GM23248 (cell line): ENCODE measurements around the gene PXDN. TPM values are rescaled to one million over a fixed set of nuclear protein-coding genes. Genes with fewer than 3 reads are reported as not detected.

Experiments used
- DNase-seq: peaks from one replicate; pipeline ENCODE4 v3.0.0-alpha.2; 2015
- H2AFZ ChIP-seq: fragments of 200-600 bp; sonication (generic); 2 replicates; pipeline ENCODE4 v1.6.1; 2016; ENCODE audit warnings: antibody characterized with exemption
- H3F3A ChIP-seq: fragments of 200-600 bp; sonication (generic); 2 replicates; pipeline ENCODE4 v1.6.1; 2016; ENCODE audit warnings: mild to moderate bottlenecking, antibody characterized with exemption, mixed run types; ENCODE audit not compliant: insufficient read depth
- H3K27ac ChIP-seq: fragments of 200-600 bp; sonication (generic); 2 replicates; pipeline ENCODE4 v1.5.1; 2016; ENCODE audit warnings: mild to moderate bottlenecking
- H3K27me3 ChIP-seq: fragments of 200-600 bp; sonication (generic); replicated peaks from 2 replicates; pipeline ENCODE4 v1.6.1; 2016; ENCODE audit warnings: mild to moderate bottlenecking; ENCODE audit not compliant: insufficient read depth
- H3K36me3 ChIP-seq: fragments of 200-600 bp; sonication (generic); 2 replicates; pipeline ENCODE4 v1.6.1; 2016; ENCODE audit warnings: low read depth, mild to moderate bottlenecking
- H3K4me1 ChIP-seq: fragments of 200-600 bp; sonication (generic); 2 replicates; pipeline ENCODE4 v1.6.1; 2016; ENCODE audit warnings: mild to moderate bottlenecking; ENCODE audit not compliant: insufficient read depth
- H3K4me2 ChIP-seq: fragments of 200-600 bp; sonication (generic); one replicate; pipeline ENCODE4 v1.6.1; 2016; ENCODE audit warnings: mild to moderate bottlenecking; ENCODE audit not compliant: unreplicated experiment
- H3K4me3 ChIP-seq: fragments of 200-600 bp; sonication (generic); 2 replicates; pipeline ENCODE4 v1.5.1; 2016; ENCODE audit warnings: mild to moderate bottlenecking
- H3K79me2 ChIP-seq: fragments of 200-600 bp; sonication (generic); 2 replicates; pipeline ENCODE4 v1.6.1; 2016; ENCODE audit warnings: mild to moderate bottlenecking; ENCODE audit not compliant: insufficient read depth
- H3K9ac ChIP-seq: fragments of 200-600 bp; sonication (generic); 2 replicates; pipeline ENCODE4 v1.6.1; 2016; ENCODE audit warnings: mild to moderate bottlenecking
- H3K9me2 ChIP-seq: fragments of 200-600 bp; sonication (generic); 2 replicates; pipeline ENCODE4 v1.6.1; 2016; ENCODE audit warnings: mixed run types, mild to moderate bottlenecking, moderate library complexity; ENCODE audit not compliant: insufficient read depth
- H3K9me3 ChIP-seq: fragments of 200-600 bp; sonication (generic); one replicate; pipeline ENCODE4 v1.6.1; 2017; ENCODE audit warnings: low read depth
- H4K20me1 ChIP-seq: fragments of 200-600 bp; sonication (generic); 2 replicates; pipeline ENCODE4 v1.6.0; 2016; ENCODE audit not compliant: insufficient read depth
- EZH2 ChIP-seq: fragments of 200-600 bp; sonication (generic); IDR thresholded peaks from 2 replicates; pipeline ENCODE4 v1.6.1; 2018; ENCODE audit warnings: antibody characterized with exemption, mild to moderate bottlenecking; ENCODE audit not compliant: insufficient read depth, poor library complexity, severe bottlenecking
- EZH2phosphoT487 ChIP-seq: fragments of 200-600 bp; sonication (generic); IDR thresholded peaks from 2 replicates; pipeline ENCODE4 v1.6.1; 2018; ENCODE audit warnings: antibody characterized with exemption, moderate library complexity, mild to moderate bottlenecking, low read depth; ENCODE audit not compliant: insufficient read depth
- WGBS, 2 experiments: methylation state at CpG; one replicate each; pipeline ENCODE4 v1.1.6; 2015 to 2017; ENCODE audit warnings: low lambda C conversion rate in 2 of 2, low coverage in 1 of 2; ENCODE audit errors: missing lambda C conversion rate in 2 of 2; 5-methylcytosine and 5-hydroxymethylcytosine counted together
- in situ Hi-C: fragments of 300-500 bp; cut with MboI; formaldehyde crosslinking; loops from 2 replicates; pipeline ENCODE4 v1.15.0; 2020
- polyA plus RNA-seq: library from polyadenylated mRNA; unstranded; fragments of >200 nt; fragmentation: Nextera tagmentation; extraction: Ambion mirVana; gene quantifications from 2 replicates; pipeline ENCODE4 v1.2.1, GENCODE V29; 2016
- total RNA-seq: library from RNA; depleted of rRNA; stranded (reverse); fragments of >200 nt; shearing (Covaris generic); gene quantifications from 2 replicates; pipeline ENCODE4 v1.2.3, GENCODE V29; 2014

PXDN gene
- total and polyA plus RNA-seq, 2 experiments from 2014 or later: 222 to 263 TPM

DNA sequence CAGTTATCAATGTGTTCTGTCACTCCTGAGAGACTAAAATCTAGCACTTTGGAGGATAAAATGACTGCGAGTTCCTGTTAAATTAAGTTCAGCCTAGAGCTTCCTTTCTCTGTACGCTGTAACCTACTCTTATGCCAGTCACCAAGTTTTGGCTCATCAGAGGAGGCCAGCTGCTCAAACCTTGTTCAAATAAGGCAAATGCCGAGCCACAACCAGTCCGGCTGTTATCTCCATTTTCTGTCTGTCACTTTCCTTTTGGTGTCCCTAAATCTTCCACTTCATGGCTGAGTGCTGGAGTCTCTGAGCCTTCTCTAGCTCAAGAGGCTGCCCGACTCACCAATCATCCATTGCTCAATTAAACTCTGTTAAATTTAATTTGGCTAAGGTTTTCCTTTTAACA is 33.5 kb upstream of the PXDN start:
- Histone ChIP-seq H3K4me2 (no peak overlapping the region), H3K9me2 (no peaks in the 10 kb centered on the region), H3K79me2 (no peaks in the 10 kb centered on the region), H3K27ac (no peak overlapping the region), H3K9ac (no peak overlapping the region), H4K20me1 (no peaks in the 10 kb centered on the region), H3K27me3 (peaks cover 32% of the 10 kb centered on the region), H3K4me1 (no peaks in the 10 kb centered on the region), H2AFZ (no peak overlapping the region), H3K9me3 (no peaks in the 10 kb centered on the region), H3K36me3 (no peaks in the 10 kb centered on the region), H3K4me3 (no peak overlapping the region), H3F3A (no peaks in the 10 kb centered on the region)
- WGBS, 2 experiments: 83 to 87% methylated on average over 5 of the region's 5 CpGs
- in situ Hi-C loops: no loop called here
- TF ChIP-seq EZH2phosphoT487 (no peak), EZH2 (no peak)
- DNase-seq: no peak

DNA sequence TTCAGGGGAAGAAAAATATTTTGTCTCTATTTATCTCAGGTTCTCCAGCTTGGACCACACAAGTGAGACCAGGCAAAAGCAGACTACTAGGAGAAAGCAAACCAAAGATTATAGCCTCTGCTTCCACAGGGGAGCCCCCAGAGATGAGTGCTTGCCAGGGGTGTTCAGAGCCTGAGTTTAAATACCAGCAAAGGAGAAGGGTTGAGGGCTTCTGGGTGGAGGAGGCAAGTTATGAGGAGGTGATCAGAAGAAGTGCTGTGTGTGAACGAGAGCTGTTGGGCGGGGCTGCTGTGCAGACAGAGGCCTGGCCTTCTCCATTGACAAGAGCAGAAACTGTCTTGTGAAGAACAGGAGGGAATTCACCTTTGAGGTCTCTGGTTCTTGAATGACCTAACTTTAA is 32.8 kb upstream of the PXDN start:
- no peak overlapping the region for H3K4me2 ChIP-seq
- 71 to 75% methylated on average over 2 of the region's 2 CpGs for WGBS, 2 experiments

GRCh38 chr2:1775511-1776035 is 31.3 kb upstream of the PXDN start:
- in situ Hi-C loops: no loop called here
- Histone ChIP-seq H3K27me3 (peaks cover 16% of the 10 kb centered on the region), H4K20me1 (no peaks in the 10 kb centered on the region), H2AFZ (no peak overlapping the region), H3K9me2 (no peaks in the 10 kb centered on the region), H3K27ac (no peak overlapping the region), H3K4me2 (no peak overlapping the region), H3K9me3 (no peaks in the 10 kb centered on the region), H3K9ac (no peak overlapping the region), H3K36me3 (no peaks in the 10 kb centered on the region), H3K4me3 (no peak overlapping the region), H3K4me1 (no peaks in the 10 kb centered on the region), H3F3A (no peaks in the 10 kb centered on the region), H3K79me2 (no peaks in the 10 kb centered on the region)
- TF ChIP-seq EZH2phosphoT487 (no peak), EZH2 (no peak)
- 76% methylated on average over 7 of the region's 7 CpGs for WGBS, 2 experiments
- DNase-seq: no peak

More for the DNA sequence above, 32.8 kb upstream of the PXDN start:
- H3K9me3 ChIP-seq: no peaks in the 10 kb centered on the region
- no peaks in the 10 kb centered on the region for H3K4me1 ChIP-seq
- no peak overlapping the region for H2AFZ ChIP-seq
- no peaks in the 10 kb centered on the region for H4K20me1 ChIP-seq
- no peaks in the 10 kb centered on the region for H3F3A ChIP-seq
- no peak for DNase-seq
- no peak overlapping the region for H3K9ac ChIP-seq
- no peak overlapping the region for H3K4me3 ChIP-seq
- H3K9me2 ChIP-seq: no peaks in the 10 kb centered on the region
- in situ Hi-C loops: no loop called here
- no peaks in the 10 kb centered on the region for H3K79me2 ChIP-seq
- no peaks in the 10 kb centered on the region for H3K36me3 ChIP-seq
- H3K27me3 ChIP-seq: peaks cover 26% of the 10 kb centered on the region
- H3K27ac ChIP-seq: no peak overlapping the region
- TF ChIP-seq EZH2phosphoT487 (no peak), EZH2 (no peak)

DNA sequence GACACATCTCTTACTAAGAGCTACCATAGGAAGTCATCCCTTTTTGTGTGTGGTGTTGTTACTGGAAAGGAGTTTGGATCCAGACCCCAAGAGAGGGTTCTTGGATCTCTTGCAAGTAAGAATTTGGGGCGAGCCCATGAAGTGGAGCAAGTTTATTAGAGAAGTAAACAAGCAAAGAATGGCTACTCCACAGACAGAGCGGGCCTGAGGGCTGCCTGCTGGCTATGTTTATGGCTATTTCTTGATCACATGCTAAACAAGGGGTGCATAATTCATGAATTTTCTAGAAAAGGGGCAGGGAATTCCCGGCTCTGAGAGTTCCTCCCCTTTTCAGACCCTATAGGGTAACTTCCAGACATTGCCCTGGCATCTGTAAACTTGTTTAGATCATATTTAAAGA is 30.6 kb upstream of the PXDN start:
- Histone ChIP-seq H3K9ac (no peak overlapping the region), H3K27me3 (peaks cover 16% of the 10 kb centered on the region), H2AFZ (no peak overlapping the region), H3K4me2 (no peak overlapping the region), H3K9me3 (no peaks in the 10 kb centered on the region), H3K36me3 (no peaks in the 10 kb centered on the region), H3K4me3 (no peak overlapping the region), H3K79me2 (no peaks in the 10 kb centered on the region), H3K9me2 (no peaks in the 10 kb centered on the region), H3K4me1 (no peaks in the 10 kb centered on the region), H3K27ac (no peak overlapping the region), H3F3A (no peaks in the 10 kb centered on the region), H4K20me1 (no peaks in the 10 kb centered on the region)
- TF ChIP-seq EZH2phosphoT487 (no peak), EZH2 (no peak)
- no peak for DNase-seq
- WGBS, 2 experiments: 60 to 61% methylated on average over 3 of the region's 3 CpGs
- in situ Hi-C loops: no loop called here

- H3F3A ChIP-seq: no peaks in the 10 kb centered on the region
- no peak overlapping the region for H3K9ac ChIP-seq
- H3K9me2 ChIP-seq: no peaks in the 10 kb centered on the region
- H3K36me3 ChIP-seq: no peaks in the 10 kb centered on the region
- H3K9me3 ChIP-seq: no peaks in the 10 kb centered on the region
- H3K4me2 ChIP-seq: no peak overlapping the region
- H3K4me3 ChIP-seq: no peak overlapping the region
- DNase-seq: no peak
- no peaks in the 10 kb centered on the region for H3K4me1 ChIP-seq
- H2AFZ ChIP-seq: no peak overlapping the region
- TF ChIP-seq EZH2phosphoT487 (no peak), EZH2 (no peak)
- H3K27ac ChIP-seq: no peak overlapping the region
- no peaks in the 10 kb centered on the region for H3K79me2 ChIP-seq
- in situ Hi-C loops: no loop called here
- WGBS, 2 experiments: 69 to 74% methylated on average over 7 of the region's 7 CpGs
- no peaks in the 10 kb centered on the region for H4K20me1 ChIP-seq
- peaks cover 16% of the 10 kb centered on the region for H3K27me3 ChIP-seq
Observed at GRCh38 chr2:1773883-1774282, 29.6 kb upstream of the PXDN start.
